ENCODE measurements around the gene PATE3. TPM values are rescaled to one million over a fixed set of nuclear protein-coding genes. Genes with fewer than 3 reads are reported as not detected.

The PATE3 gene
- total RNA-seq, 1 donor from 2014 or later, result not detected

DNA sequence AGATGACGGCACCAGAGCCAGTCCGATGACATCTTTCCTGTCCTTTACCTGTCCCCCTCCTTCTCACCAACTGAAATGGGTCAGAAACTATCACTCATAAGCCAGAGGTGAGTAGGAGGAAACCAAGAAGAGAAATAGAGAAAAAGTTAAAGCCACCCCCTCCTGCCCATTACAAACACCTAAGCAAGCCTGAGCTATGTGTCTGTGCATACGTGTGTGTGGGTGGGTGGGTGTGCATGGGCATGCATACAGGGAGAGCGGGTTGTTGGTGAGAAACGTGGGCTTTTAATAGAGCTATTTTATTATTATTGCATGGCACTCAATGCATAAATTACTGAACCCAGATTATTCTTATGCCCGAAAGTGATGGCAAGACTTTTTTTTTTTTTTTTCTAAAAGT is 47.8 kb downstream of the PATE3 start:
- no peak for DNase-seq (ENCODE audit: low read depth)

Other genes starting within 250 kb of the PATE3 start
- gene EI24, start 218.7 kb upstream of the PATE3 start, total RNA-seq, result 90.2 and 94.6 TPM in 2 replicates
- gene STT3A, start 195.3 kb upstream of the PATE3 start, total RNA-seq, result 133 and 181 TPM in 2 replicates
- 7.4 and 8.9 TPM in 2 replicates for gene CHEK1, start 163.0 kb upstream of the PATE3 start, total RNA-seq
- gene ACRV1, start 107.3 kb upstream of the PATE3 start, total RNA-seq, result 0.21 TPM in 1 of 2 replicates, not detected in the other
- not detected in 2 replicates for gene PATE1, start 41.8 kb upstream of the PATE3 start, total RNA-seq
- not detected in 2 replicates for gene PATE2, start 9.3 kb upstream of the PATE3 start, total RNA-seq
- not detected in 2 replicates for gene PATE4, start 45.2 kb downstream of the PATE3 start, total RNA-seq
- gene HYLS1, start 99.5 kb downstream of the PATE3 start, total RNA-seq, result 6.2 and 6.3 TPM in 2 replicates
- 13.0 and 20.8 TPM in 2 replicates for gene PUS3, start 115.1 kb downstream of the PATE3 start, total RNA-seq
- not detected in 2 replicates for gene DDX25, start 116.4 kb downstream of the PATE3 start, total RNA-seq
- gene VSIG10L2, start 157.9 kb downstream of the PATE3 start, total RNA-seq, result not detected in 2 replicates